HG03066 (cell line): Measurements from ENCODE around the gene THAP2.
"Not testable (repeated sequence)": the region's sequence is repeated elsewhere in the genome, so short reads cannot be mapped to it uniquely, and the experiment has no call there.

Experiments
- ATAC-seq: cut with Tn5 transposase; IDR thresholded peaks from one replicate; pipeline ENCODE4 v1.9.1; 2021; ENCODE audit warnings: low read depth; ENCODE audit not compliant: unreplicated experiment

The THAP2 gene

DNA sequence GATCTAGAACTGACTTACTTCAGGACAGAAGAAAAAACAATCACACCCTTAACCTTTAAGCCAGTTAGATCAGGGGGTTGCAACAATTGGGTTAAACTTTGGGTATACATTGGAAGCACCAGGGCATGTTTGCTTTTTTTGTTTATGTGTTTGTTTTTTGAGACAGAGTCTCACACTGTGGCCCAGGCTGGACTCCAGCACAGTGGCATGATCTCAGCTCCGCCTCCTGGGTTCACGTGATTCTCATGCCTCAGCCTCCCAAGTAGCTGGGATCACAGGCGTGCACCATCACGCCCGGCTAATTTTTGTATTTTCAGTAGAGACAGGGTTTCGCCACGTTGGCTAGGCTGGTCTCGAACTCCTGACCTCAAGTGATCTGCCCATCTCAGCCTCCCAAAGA lies 38.1 kb downstream of the THAP2 start:
- not testable (repeated sequence) for ATAC-seq

- no peak for ATAC-seq
Measured at GRCh38 chr12:71702590-71702989, 38.5 kb downstream of the THAP2 start.

GRCh38 chr12:71703206-71703605 lies 39.1 kb downstream of the THAP2 start:
- no peak for ATAC-seq

GRCh38 chr12:71704920-71705319 lies 40.8 kb downstream of the THAP2 start:
- no peak for ATAC-seq

DNA sequence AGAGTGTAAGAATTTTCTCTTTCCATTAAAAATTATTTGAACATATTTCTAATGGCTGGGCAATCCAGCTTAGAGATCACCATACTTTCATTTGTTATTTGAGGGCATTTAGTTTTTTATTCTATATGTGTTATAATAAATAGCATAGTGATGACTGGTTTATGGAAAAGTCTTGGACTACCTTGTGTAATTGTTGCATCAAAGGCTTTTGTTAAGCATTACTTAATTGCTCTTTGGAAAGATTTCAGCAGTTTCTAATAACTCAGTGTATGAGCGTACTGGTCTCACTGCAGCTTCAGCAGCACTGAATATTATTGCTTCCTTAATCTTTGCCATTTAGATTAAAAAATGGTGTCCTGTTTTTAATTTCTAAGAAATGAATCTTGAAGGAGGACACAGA lies 44.6 kb downstream of the THAP2 start:
- no peak for ATAC-seq

- no peak for ATAC-seq
Measured at GRCh38 chr12:71710276-71711125, 46.4 kb downstream of the THAP2 start.

DNA sequence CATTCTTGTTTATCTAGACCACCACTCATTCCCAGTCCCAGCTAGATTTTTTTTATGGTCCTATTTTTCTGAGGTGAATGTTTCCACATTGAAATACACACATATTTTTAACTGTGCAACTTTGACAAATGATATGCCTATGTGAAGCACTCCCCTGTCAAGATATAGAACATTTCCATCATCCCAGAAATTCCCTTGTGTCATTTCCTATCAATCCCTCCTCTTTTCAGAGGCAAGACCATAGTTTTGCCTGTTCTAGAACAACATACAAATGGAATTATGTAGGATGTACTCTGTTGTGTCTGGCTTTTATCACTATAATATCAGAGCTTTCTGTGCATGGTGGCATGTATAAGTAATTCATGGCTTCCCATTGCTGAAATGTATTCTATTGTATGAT lies 54.5 kb downstream of the THAP2 start:
- no peak for ATAC-seq

DNA sequence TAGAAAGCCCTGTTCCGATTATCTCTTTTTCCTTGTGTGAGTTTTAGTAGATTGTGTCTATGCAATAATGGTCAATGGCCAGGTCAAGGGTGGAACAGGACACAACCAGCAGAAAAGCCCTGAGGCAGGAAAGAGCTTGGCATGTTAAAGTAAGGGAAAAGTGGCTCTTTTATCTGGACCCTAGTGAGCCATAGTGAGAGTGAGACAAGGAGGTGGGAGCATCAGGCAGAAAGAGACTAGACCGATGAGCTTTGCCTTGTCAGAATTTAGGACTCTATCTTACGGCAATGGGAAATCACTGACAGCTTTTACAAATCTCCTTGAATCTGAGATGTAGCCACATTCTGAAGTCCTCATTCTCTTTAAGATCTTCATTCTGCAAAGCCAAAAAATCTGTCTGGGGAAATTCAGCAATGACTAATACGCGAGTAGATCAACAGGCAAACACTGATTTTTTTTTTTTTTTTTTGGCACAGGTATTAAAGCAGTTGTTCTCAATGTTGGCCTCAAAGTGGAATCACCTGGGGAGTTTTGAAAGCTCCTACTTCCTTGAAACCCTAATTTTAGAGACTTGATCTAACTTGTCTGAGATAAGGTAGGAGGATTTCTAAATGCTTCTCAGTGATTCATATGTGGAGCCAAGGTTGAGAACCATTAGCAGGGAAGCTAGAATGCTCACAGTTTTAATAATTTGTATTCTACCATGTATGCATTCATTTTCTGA lies 55.7 kb downstream of the THAP2 start:
- ATAC-seq: no peak

GRCh38 chr12:71721783-71722505 lies 57.8 kb downstream of the THAP2 start:
- ATAC-seq: no peak

- ATAC-seq: no peak
Measured at GRCh38 chr12:71725011-71725410, 60.9 kb downstream of the THAP2 start.

- ATAC-seq: no peak
Measured at GRCh38 chr12:71726548-71726947, 62.4 kb downstream of the THAP2 start.

GRCh38 chr12:71727958-71728357 lies 63.9 kb downstream of the THAP2 start:
- no peak for ATAC-seq
